HG02885 (cell line): ENCODE data around the gene CACNG4.
"Not testable (repeated sequence)": the region's sequence is repeated elsewhere in the genome, so short reads cannot be mapped to it uniquely, and the experiment has no call there.

ENCODE experiments used
- ATAC-seq: cut with Tn5 transposase; IDR thresholded peaks from one replicate; pipeline ENCODE4 v1.9.1; 2021; ENCODE audit warnings: mild to moderate bottlenecking; ENCODE audit not compliant: unreplicated experiment, poor library complexity

Gene CACNG4

GRCh38 chr17:67035131-67036083, 70.9 kb downstream of the CACNG4 start:
- ATAC-seq: no peak

- no peak for ATAC-seq
Observed at GRCh38 chr17:67038861-67039365, 74.4 kb downstream of the CACNG4 start.

- ATAC-seq: no peak
Observed at GRCh38 chr17:67040652-67041051, 76.1 kb downstream of the CACNG4 start.

GRCh38 chr17:67041119-67041518, 76.6 kb downstream of the CACNG4 start:
- ATAC-seq: not testable (repeated sequence)

- no peak for ATAC-seq
Observed at GRCh38 chr17:67041531-67041930, 77.0 kb downstream of the CACNG4 start.

GRCh38 chr17:67041941-67042899, 77.7 kb downstream of the CACNG4 start:
- ATAC-seq: no peak

- ATAC-seq: no peak
Observed at GRCh38 chr17:67043283-67043682, 78.8 kb downstream of the CACNG4 start.

GRCh38 chr17:67044016-67044772, 79.7 kb downstream of the CACNG4 start, which contains the start of gene CACNG1:
Gene CACNG1, plus strand, starts transcription at chr17:67044554. Its CDS starts 107 bp downstream, at chr17:67044661.
- ATAC-seq: no peak

- no peak for ATAC-seq
Observed at GRCh38 chr17:67044940-67045339, 80.4 kb downstream of the CACNG4 start.

GRCh38 chr17:67046398-67046797, 81.9 kb downstream of the CACNG4 start:
- no peak for ATAC-seq

- ATAC-seq: no peak
Observed at GRCh38 chr17:67047382-67047781, 82.9 kb downstream of the CACNG4 start.

- no peak for ATAC-seq
Observed at GRCh38 chr17:67049025-67049739, 84.7 kb downstream of the CACNG4 start.

GRCh38 chr17:67050066-67050465, 85.6 kb downstream of the CACNG4 start:
- no peak for ATAC-seq

- ATAC-seq: no peak
Observed at GRCh38 chr17:67050471-67051154, 86.1 kb downstream of the CACNG4 start.

- no peak for ATAC-seq
Observed at GRCh38 chr17:67051155-67051538, 86.6 kb downstream of the CACNG4 start.

GRCh38 chr17:67051837-67052236, 87.3 kb downstream of the CACNG4 start:
- no peak for ATAC-seq

GRCh38 chr17:67052720-67053437, 88.4 kb downstream of the CACNG4 start:
- ATAC-seq: no peak

- ATAC-seq: no peak
Observed at GRCh38 chr17:67053438-67054000, 89.0 kb downstream of the CACNG4 start.
